ENCODE measurements around the gene BCAS1.
"Not testable (repeated sequence)": the region's sequence is repeated elsewhere in the genome, so short reads cannot be mapped to it uniquely, and the experiment has no call there.

The BCAS1 gene

GRCh38 chr20:54013471-54013870, 56.9 kb downstream of the BCAS1 start:
- DNase-seq, result no peak

DNA sequence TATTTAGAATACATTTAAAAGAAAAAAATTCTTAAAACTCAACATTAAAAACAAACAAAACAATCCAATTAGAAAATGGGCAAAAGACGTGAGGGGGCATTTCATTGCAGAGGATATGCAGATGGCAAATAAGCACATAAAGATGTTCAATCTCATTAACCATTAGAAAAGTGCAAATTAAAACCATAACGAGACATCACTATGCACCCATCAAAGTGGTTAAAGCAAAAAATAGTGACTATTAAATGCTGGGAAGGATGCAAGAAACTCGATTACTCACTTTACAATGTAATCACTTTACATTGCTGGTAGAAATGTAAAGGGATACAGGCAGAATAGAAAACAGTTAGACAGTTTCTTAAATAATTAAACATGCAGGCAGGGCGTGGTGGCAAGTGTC, 59.0 kb downstream of the BCAS1 start:
- no peak for DNase-seq

GRCh38 chr20:54006216-54006615, 64.2 kb downstream of the BCAS1 start:
- not testable (repeated sequence) for DNase-seq

DNA sequence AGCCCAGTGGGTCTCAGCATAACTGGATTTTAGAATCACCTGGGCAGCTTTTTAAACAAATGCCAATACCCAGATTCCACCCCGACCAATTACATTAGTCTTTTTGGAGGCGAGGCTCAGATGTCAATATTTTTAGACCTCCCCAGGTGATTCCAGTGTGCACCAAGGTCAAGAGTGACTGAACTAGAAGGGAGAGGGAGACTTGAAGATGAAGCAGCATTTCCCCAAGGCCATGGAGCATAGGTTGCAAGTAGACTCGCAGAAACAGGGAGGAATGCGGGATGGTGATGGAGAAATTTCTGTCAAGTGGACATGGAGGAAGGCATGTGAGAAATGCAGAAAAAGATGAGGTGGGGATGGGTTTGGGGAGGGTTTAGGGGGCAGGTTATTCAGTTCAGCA, 64.9 kb downstream of the BCAS1 start:
- no peak for DNase-seq

DNA sequence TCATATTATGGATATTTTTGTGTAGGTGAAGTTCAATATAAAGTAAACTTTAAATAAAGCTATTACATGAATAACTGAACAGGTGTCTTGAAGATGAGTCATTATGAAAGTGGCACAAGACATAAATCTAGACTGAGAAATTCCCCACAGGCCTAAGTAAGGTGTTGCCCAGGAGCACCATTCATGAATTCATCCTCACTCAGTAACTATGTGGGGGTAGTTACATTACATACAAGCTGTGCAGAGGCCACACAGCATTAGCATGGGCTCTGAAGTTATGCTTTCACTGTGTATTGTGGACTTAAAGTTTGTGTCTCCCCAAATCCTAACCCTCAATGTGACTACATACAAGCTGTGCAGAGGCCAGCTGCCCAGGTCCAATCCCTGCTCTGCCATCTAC, 65.9 kb downstream of the BCAS1 start:
- no peak for DNase-seq

GRCh38 chr20:54002741-54003140, 67.7 kb downstream of the BCAS1 start:
- no peak for DNase-seq

DNA sequence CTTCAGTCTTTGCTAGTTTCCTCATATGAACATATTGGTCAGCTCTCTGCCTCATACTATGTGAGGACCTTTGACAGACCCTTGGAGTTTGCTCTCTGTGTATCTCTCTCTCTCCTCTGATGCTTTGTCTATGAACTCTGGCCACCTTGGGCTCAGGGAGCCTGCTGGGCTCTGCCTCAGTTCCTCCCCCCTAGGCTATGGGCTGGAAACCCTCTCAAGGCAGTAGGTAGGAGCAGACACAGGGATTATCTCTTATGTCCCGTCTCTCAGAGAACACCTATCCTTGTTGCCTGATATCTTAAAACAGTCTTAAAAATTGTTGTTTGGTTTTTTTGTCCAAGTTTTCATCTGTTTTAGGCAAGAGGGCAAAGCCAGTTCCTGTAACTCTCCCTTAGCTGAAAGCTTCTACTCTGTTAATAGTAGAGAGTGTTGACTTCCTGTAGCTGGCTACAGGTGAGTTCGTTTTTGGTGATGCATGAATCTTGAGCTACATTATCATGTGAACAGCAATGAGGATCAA, 68.3 kb downstream of the BCAS1 start:
- no peak for DNase-seq

DNA sequence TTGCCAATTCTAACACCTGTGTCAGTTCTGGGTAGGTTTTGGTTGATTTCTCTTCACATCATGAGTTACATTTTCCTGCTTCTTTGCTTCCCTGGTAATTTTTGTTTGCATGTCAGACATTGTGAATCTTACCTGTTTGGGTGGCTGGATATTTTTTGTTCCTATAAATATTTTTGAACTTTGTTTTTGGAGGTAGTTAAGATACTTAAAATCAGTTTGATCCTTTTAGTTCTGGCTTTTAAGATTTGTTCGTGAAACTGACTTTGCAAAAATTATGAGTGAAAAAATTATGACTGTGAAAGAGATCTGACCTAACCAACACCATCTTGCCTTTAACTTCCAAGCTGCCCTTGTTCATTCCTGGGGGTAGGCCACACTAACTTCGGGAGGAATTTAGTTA, 69.5 kb downstream of the BCAS1 start:
- no peak for DNase-seq

- no peak for DNase-seq
Observed at GRCh38 chr20:54000262-54000661, 70.1 kb downstream of the BCAS1 start.

DNA sequence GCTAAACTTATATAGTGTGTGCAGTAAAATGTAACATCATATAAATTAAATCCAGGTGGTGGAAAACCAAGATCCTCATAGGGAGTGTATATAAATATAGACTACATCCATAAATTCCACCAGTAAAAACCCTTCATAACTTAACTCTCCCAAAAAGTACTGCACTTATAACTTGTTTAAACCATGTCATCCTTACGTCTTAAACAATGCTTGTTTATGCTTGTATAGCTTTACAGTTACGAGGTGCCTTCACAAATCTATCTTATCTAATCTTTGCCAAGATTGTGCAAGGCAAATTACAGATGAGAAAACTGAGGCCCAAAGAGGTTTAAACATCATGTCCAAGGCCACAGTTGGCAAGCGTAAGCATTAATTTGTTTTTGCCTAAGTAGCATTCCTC, 71.3 kb downstream of the BCAS1 start:
- DNase-seq, result no peak

GRCh38 chr20:53996584-53997486, 73.6 kb downstream of the BCAS1 start:
- no peak for DNase-seq

- DNase-seq, result no peak
Observed at GRCh38 chr20:53995949-53996348, 74.4 kb downstream of the BCAS1 start.

DNA sequence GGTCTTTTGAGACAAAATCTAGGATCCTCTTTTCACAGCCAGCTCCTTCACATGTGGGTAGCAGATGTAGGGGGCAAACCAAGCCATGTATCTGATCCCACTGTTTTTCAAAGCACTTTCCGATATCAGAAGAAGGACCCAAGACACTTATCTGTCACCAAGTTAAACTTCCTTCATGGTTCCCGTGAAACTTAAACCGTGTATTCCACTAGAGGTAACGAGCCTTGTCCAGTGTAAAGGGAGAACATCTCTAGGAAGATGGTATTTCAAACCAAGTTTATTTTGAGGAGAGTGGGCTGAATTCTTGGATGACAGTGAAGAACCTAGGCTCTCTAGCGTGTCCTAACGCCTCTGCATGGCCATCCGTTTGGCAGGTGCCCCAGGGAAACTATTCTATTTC, 76.3 kb downstream of the BCAS1 start:
- DNase-seq, result no peak

DNA sequence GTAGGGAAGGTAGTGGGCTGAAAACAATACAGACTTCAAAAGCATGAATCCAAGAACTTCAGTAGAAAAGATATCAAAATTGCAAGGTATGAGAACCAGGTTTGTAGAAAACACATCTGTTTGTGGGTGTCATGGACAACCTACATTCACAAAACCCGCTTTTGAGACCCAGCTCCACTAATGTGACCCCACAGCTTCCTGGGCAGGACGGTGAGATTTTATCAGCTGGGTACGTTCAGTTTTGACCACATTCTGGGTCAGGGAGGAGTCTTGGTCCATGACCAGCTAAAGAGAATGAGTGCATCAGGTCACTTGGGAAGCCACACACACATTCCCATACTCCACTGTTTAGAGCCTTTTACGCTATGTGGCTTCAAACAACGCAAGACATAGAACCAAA, 77.1 kb downstream of the BCAS1 start:
- no peak for DNase-seq

DNA sequence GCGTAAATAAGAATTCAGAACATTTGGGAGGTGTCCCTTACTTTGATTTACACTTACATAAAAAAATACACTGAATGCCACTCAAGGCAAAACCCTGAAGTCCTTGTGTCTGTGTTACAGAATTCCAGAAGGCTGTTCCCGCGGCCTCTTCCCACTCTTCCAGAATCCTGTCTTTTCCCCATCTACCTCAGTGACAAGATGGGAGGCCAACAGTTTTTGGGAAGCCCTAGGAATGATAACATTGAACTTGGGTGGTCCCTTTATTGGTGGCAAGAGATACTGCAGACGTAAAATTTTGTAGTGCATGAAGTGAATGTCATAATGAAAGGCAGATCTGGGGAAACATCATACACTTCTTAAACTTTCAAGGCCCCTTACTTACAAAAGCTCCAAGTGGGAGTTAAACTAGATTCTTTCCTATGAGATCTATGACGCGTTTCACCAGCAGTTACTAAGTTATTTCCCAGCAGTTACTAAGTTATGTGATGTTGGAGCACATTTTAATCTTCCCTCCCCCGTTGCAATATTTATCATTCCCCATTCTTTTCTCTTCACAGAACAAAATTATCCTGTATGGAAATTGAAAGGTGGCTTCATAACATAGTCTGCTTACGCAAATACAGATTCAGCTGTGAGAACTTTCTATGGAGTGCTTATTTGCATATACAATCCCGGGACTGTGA, 79.5 kb downstream of the BCAS1 start:
- no peak for DNase-seq

DNA sequence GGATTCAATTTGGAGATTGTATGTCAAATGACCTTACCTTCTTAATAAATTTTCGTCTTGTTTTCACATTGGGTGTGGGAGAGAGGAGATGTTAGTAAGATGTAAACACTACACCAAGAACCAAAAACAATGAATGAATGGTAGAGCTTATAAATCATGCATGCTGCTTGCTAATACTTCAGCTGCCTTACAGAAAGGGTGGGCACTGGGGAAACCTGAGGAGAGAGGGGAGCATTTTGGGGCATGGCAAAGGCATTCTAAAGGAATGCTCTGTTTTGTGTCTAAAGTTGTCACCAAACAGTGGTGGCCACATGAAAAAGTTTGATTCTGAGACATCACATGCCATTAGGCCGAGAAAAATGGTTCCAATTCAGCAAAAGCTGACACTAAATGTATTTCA, 80.4 kb downstream of the BCAS1 start:
- no peak for DNase-seq

GRCh38 chr20:53989401-53989800, 81.0 kb downstream of the BCAS1 start:
- no peak for DNase-seq

DNA sequence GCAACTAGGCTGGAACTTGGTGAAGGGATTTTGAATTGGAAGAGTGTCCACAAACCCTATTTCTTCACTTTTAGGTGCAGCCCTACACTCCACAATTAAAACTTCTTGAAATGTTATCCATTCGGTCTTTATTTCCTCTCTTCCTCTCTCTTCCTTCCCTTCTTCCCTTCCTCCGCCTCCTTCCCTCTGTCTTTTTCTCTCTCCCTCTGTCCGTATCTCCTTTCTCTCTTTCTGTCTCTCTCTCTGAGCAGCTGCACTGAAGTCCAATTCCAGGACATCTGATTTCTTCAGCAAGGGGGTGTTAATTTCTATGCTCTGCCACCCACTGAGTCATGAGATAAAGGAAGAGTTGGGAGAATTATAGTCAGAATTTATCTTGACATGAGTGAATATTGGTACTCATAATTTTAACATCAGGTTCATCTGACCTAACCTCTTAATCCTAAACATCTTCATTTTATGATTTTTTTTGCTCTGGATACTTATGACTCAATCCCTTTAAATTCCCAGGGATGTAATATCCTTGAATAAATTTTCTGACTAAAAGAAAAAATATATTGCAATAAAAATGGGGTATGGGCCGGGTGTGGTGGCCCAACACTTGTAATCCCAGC, 84.2 kb downstream of the BCAS1 start:
- no peak for DNase-seq

- no peak for DNase-seq
Observed at GRCh38 chr20:53985150-53985518, 85.3 kb downstream of the BCAS1 start.

- DNase-seq, result no peak
Observed at GRCh38 chr20:53984356-53985149, 85.8 kb downstream of the BCAS1 start.

DNA sequence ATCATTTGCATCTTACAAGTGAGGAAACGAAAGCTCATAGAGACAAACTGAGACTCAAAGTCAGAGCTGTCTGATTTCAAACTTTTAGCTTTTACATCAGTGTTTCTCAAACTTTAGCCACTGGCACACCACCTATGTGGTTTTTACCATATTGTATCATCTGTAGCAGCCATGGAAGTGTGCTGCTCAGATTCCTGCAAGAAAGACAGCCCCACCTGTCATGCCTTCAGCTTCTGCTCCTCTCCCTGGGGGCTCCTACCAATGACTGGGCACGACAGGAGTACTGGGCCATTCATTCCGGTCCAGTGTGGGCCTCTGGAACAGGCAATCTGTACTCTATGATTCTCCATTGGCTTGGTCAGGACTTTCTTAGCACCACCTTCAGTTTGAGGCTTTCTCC, 87.0 kb downstream of the BCAS1 start:
- DNase-seq, result no peak

GRCh38 chr20:53982624-53983023, 87.8 kb downstream of the BCAS1 start:
- no peak for DNase-seq
